ENCODE measurements around the gene IL1RAPL2. TPM values are rescaled to one million over a fixed set of nuclear protein-coding genes. Genes with fewer than 3 reads are reported as not detected.

IL1RAPL2 gene
- total and polyA plus RNA-seq, 2 donors (not counting 3 experiments of a cell fraction or from before 2014, with no cell fraction given) = not detected

DNA sequence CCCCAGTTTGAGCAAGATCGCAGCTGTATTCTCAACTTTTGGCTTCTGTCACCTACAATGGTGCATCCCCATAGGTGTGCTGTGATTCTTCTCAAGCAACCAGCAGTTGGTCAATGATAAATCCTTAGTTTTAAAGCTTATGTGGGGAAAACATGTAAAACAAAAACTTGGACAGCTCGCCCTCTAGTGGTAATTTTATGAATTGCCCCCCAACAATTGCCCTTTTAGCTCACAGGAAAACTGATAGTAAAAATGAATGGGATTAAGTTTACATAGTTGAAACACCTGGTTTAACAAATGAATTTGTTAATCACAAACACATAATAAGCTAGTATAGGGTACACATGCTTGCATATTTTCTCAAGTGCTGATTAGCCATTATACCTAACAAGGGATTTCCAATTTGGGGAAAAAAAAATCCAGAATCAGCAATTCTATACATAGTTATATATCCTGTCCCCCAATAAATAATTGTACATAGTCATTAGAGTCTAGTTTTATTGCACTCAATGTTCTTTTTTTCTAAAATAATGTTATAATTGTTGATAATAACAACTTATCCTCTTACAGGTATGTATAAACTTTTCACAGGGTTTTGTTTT lies 624.4 kb downstream of the IL1RAPL2 start:
- Histone ChIP-seq H3K36me3 (ENCODE audit: control insufficient read depth in 2 of 2, extremely low read depth in 1 of 2, insufficient read depth in 2 of 2, low read length in 2 of 2) (no peaks in the 10 kb centered on the region), H3K27ac (ENCODE audit: insufficient read depth, low read depth, low read length) (no peak overlapping the region), H3K4me1 (ENCODE audit: control insufficient read depth, extremely low read depth, insufficient read depth, low read length) (no peaks in the 10 kb centered on the region), H3K9me3 (replicated peaks; ENCODE audit: control insufficient read depth, insufficient read depth, low read length) (no peaks in the 10 kb centered on the region), H2AFZ (ENCODE audit: low read depth, low read length) (no peak overlapping the region), H3K9me1 (replicated peaks; ENCODE audit: control insufficient read depth, extremely low read depth, insufficient read depth, low read length) (no peaks in the 10 kb centered on the region), H3K27me3 (ENCODE audit: control insufficient read depth in 2 of 2, insufficient read depth in 2 of 2, low read length in 2 of 2) (no peaks in the 10 kb centered on the region), H3K4me2 (ENCODE audit: insufficient read depth, low read length) (no peak overlapping the region), H4K20me1 (replicated peaks; ENCODE audit: control insufficient read depth, extremely low read depth, insufficient read depth, low read length) (no peaks in the 10 kb centered on the region), H3K79me2 (ENCODE audit: control insufficient read depth, insufficient read depth, low read length) (no peaks in the 10 kb centered on the region), H3K4me3 (replicated peaks in 1 of 3; ENCODE audit: insufficient read depth in 1 of 3, low read depth in 1 of 3, low read length in 3 of 3) (no peak overlapping the region), H3K9ac (replicated peaks; ENCODE audit: extremely low read depth, insufficient read depth, low read length) (no peak overlapping the region)
- intact Hi-C loops (cut with micrococcal nuclease) = loop anchor here (1.0 to 10.0 kb wide), 4 partner anchors 174 to 512 kb away; no protein-coding TSS in a partner anchor
- no peak for TF ChIP-seq POLR2AphosphoS5 (IDR thresholded peaks at IDR 0.05; ENCODE audit: insufficient read depth, low read depth, low read length)
- TF ChIP-seq, protein P1, sequence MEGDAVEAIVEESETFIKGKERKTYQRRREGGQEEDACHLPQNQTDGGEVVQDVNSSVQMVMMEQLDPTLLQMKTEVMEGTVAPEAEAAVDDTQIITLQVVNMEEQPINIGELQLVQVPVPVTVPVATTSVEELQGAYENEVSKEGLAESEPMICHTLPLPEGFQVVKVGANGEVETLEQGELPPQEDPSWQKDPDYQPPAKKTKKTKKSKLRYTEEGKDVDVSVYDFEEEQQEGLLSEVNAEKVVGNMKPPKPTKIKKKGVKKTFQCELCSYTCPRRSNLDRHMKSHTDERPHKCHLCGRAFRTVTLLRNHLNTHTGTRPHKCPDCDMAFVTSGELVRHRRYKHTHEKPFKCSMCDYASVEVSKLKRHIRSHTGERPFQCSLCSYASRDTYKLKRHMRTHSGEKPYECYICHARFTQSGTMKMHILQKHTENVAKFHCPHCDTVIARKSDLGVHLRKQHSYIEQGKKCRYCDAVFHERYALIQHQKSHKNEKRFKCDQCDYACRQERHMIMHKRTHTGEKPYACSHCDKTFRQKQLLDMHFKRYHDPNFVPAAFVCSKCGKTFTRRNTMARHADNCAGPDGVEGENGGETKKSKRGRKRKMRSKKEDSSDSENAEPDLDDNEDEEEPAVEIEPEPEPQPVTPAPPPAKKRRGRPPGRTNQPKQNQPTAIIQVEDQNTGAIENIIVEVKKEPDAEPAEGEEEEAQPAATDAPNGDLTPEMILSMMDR (IDR thresholded peaks at IDR 0.05; ENCODE audit: extremely low read depth in 1 of 2, insufficient read depth in 1 of 2, low read depth in 1 of 2, low read length in 2 of 2) = peak; percentile 41 to 43
- ChIA-PET POLR2A (no interaction called here), CTCF (interaction anchor here (0.8 to 2.0 kb wide), 16 partner anchors 9 to 995 kb away, joined by 3 to 22 read pairs (median 5); partner anchors contain the start of gene IL1RAPL2)
- dilution Hi-C loops (cut with MboI; ENCODE audit: extremely low pct_ligation_motif_present, low sequenced_read_pairs) = no loop called here
- BruUV-seq (replicated peaks) = no TSS peak
- DNase-seq (ENCODE audit: low read depth, low spot score) (peak; percentile 43), FAIRE-seq (peak; percentile 38)

DNA sequence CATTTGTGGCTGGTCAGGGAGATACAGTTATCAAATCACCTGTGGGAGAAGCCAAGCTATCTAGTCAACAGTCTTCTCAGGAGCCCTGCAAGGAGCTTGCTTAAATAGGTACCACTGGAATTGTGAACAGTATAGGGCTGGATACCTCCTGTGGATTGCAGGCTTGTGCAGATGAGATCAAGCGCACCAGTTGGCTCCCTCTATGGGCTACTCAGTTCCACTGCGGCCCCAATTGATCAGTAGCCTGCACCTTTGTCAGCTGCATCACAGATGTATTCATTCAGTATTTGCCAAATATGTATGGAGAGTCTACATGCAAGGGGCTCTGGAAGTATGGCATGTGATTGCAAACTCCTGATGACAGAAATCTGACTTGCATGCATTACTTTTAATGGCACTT lies 625.9 kb downstream of the IL1RAPL2 start:
- Histone ChIP-seq H3K27me3 (ENCODE audit: control insufficient read depth in 2 of 2, insufficient read depth in 2 of 2, low read length in 2 of 2) (no peaks in the 10 kb centered on the region), H3K27ac (ENCODE audit: insufficient read depth, low read depth, low read length) (no peak overlapping the region), H3K79me2 (ENCODE audit: control insufficient read depth, insufficient read depth, low read length) (no peaks in the 10 kb centered on the region), H3K4me3 (replicated peaks in 1 of 3; ENCODE audit: insufficient read depth in 1 of 3, low read depth in 1 of 3, low read length in 3 of 3) (no peak overlapping the region), H2AFZ (ENCODE audit: low read depth, low read length) (no peak overlapping the region), H3K4me1 (ENCODE audit: control insufficient read depth, extremely low read depth, insufficient read depth, low read length) (no peaks in the 10 kb centered on the region), H3K9me3 (replicated peaks; ENCODE audit: control insufficient read depth, insufficient read depth, low read length) (no peaks in the 10 kb centered on the region), H4K20me1 (replicated peaks; ENCODE audit: control insufficient read depth, extremely low read depth, insufficient read depth, low read length) (no peaks in the 10 kb centered on the region), H3K4me2 (ENCODE audit: insufficient read depth, low read length) (no peak overlapping the region), H3K36me3 (ENCODE audit: control insufficient read depth in 2 of 2, extremely low read depth in 1 of 2, insufficient read depth in 2 of 2, low read length in 2 of 2) (no peaks in the 10 kb centered on the region), H3K9ac (replicated peaks; ENCODE audit: extremely low read depth, insufficient read depth, low read length) (no peak overlapping the region), H3K9me1 (replicated peaks; ENCODE audit: control insufficient read depth, extremely low read depth, insufficient read depth, low read length) (no peaks in the 10 kb centered on the region)
- DNase-seq (ENCODE audit: low read depth, low spot score) = peak; percentile 1
- FAIRE-seq = peak; percentile 80
- dilution Hi-C loops (cut with MboI; ENCODE audit: extremely low pct_ligation_motif_present, low sequenced_read_pairs) = no loop called here
- ChIA-PET POLR2A (no interaction called here), CTCF (interaction anchor here (0.7 to 1.8 kb wide), 3 partner anchors 102 to 510 kb away, joined by 3 to 5 read pairs (median 5); no protein-coding TSS in a partner anchor)
- BruUV-seq (replicated peaks) = no TSS peak
- intact Hi-C loops (cut with micrococcal nuclease) = loop anchor here (2.0 to 10.0 kb wide), 3 partner anchors 173 to 510 kb away; no protein-coding TSS in a partner anchor
- TF ChIP-seq POLR2A (IDR thresholded peaks at IDR 0.05; ENCODE audit: low read depth, low read length) = no peak
- TF ChIP-seq, protein P1 (IDR thresholded peaks at IDR 0.05; ENCODE audit: extremely low read depth in 1 of 2, insufficient read depth in 1 of 2, low read depth in 1 of 2, low read length in 2 of 2) = peak in 1 of 2 donors; percentile 51
